ENCODE results near the gene SLC37A1. TPM values are rescaled to one million over a fixed set of nuclear protein-coding genes. Genes with fewer than 3 reads are reported as not detected.

SLC37A1 gene
- total RNA-seq, 1 experiment from 2014 or later, result 37.7 TPM

- no peak for DNase-seq
- H3K36me3 Mint-ChIP-seq (ENCODE audit: insufficient read depth in 1 of 3, low read depth in 3 of 3), result peaks cover 2 to 65% (median 24%) of the 10 kb centered on the region in 3 experiments; a peak in 6 of 7 replicates
- no peak overlapping the region for H3K27ac Mint-ChIP-seq
- no peak overlapping the region for H2BK15ac ChIP-seq (ENCODE audit: low read depth, low read length)
- H4K91ac ChIP-seq (ENCODE audit: insufficient read length, low read depth, low read length), result no peak overlapping the region
- H3K79me2 ChIP-seq (ENCODE audit: insufficient read depth, low read length), result no peaks in the 10 kb centered on the region
- no CpG with 5 or more reads among the region's 10 CpGs for WGBS (ENCODE audit: extremely low coverage, insufficient read length, low lambda C conversion rate)
- H3K9me3 ChIP-seq (ENCODE audit: control insufficient read depth, low read depth, low read length), result no peaks in the 10 kb centered on the region
- no peak overlapping the region for H3K18ac ChIP-seq (ENCODE audit: insufficient read length, low read depth, low read length)
- no peak overlapping the region for H3K56ac ChIP-seq (ENCODE audit: insufficient read length, low read depth, low read length)
- H3K79me1 ChIP-seq (ENCODE audit: insufficient read depth, low read depth, low read length, poor library complexity, severe bottlenecking), result no peaks in the 10 kb centered on the region
- no peak overlapping the region for H2BK120ac ChIP-seq (ENCODE audit: low read depth, low read length, poor library complexity, severe bottlenecking)
- H3K23me2 ChIP-seq (ENCODE audit: insufficient read length, low read depth, low read length, poor library complexity, severe bottlenecking), result no peaks in the 10 kb centered on the region
- H3K27ac ChIP-seq (ENCODE audit: insufficient read length, low read depth, low read length), result no peak overlapping the region
- H4K8ac ChIP-seq (replicated peaks; ENCODE audit: insufficient read length, low read depth, low read length), result no peak overlapping the region
- no peak overlapping the region for H3K4ac ChIP-seq (ENCODE audit: low read depth, low read length)
- no peaks in the 10 kb centered on the region for H3K4me1 ChIP-seq (ENCODE audit: insufficient read depth, low read length)
- H4K5ac ChIP-seq (ENCODE audit: insufficient read length, low read depth, low read length), result no peak overlapping the region
- H3K14ac ChIP-seq (ENCODE audit: insufficient read depth, low read length), result no peak overlapping the region
- TF ChIP-seq, protein P1, sequence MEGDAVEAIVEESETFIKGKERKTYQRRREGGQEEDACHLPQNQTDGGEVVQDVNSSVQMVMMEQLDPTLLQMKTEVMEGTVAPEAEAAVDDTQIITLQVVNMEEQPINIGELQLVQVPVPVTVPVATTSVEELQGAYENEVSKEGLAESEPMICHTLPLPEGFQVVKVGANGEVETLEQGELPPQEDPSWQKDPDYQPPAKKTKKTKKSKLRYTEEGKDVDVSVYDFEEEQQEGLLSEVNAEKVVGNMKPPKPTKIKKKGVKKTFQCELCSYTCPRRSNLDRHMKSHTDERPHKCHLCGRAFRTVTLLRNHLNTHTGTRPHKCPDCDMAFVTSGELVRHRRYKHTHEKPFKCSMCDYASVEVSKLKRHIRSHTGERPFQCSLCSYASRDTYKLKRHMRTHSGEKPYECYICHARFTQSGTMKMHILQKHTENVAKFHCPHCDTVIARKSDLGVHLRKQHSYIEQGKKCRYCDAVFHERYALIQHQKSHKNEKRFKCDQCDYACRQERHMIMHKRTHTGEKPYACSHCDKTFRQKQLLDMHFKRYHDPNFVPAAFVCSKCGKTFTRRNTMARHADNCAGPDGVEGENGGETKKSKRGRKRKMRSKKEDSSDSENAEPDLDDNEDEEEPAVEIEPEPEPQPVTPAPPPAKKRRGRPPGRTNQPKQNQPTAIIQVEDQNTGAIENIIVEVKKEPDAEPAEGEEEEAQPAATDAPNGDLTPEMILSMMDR (conservative IDR thresholded peaks at IDR 0.05), result no peak
- no peaks in the 10 kb centered on the region for H4K20me1 ChIP-seq (ENCODE audit: control insufficient read depth, insufficient read depth, insufficient read length)
- H3K27me3 ChIP-seq (ENCODE audit: insufficient read depth, low read length), result no peaks in the 10 kb centered on the region
- no peak overlapping the region for H3K23ac ChIP-seq (ENCODE audit: insufficient read length, low read depth, low read length)
- H2BK12ac ChIP-seq (ENCODE audit: insufficient read length, low read depth, low read length), result no peak overlapping the region
- no peak overlapping the region for H2AFZ ChIP-seq (ENCODE audit: low read length)
- no peak overlapping the region for H3K9ac ChIP-seq (ENCODE audit: extremely low read depth, insufficient read length, low read length)
- H3K4me2 ChIP-seq (ENCODE audit: insufficient read depth, insufficient read length, low read length), result no peak overlapping the region
- peaks cover 17% of the 10 kb centered on the region in 2 experiments for H3K4me1 Mint-ChIP-seq
- H3K4me3 Mint-ChIP-seq, result no peak overlapping the region
- no peak overlapping the region for H2BK20ac ChIP-seq (ENCODE audit: low read depth, low read length, poor library complexity, severe bottlenecking)
- no peak overlapping the region for H3T11ph ChIP-seq (ENCODE audit: low read length)
- no peak overlapping the region for H2BK5ac ChIP-seq (ENCODE audit: insufficient read length, low read length)
- no peaks in the 10 kb centered on the region for H3K9me3 Mint-ChIP-seq
- H2AK5ac ChIP-seq (ENCODE audit: insufficient read length, low read length), result no peak overlapping the region
- H3K27me3 Mint-ChIP-seq (ENCODE audit: low read depth), result no peaks in the 10 kb centered on the region; the same call in 1 of the 2 replicates
Measured at GRCh38 chr21:42557420-42557819, 43.8 kb downstream of the SLC37A1 start.
